Activated naive CD4-positive, alpha-beta T cell (primary cell): ENCODE data around the gene NAA10.
A peak's percentile ranks its signal among the peaks of the same experiment; 100 is the strongest.

Source experiments
- DNase-seq, 4 experiments: peaks; one replicate each; lab custom pipeline; 2025; lab: John Stamatoyannopoulos, UW

NAA10 gene

GRCh38 chrX:153966841-153967535 is 32.2 kb upstream of the NAA10 start:
- no peak for DNase-seq

GRCh38 chrX:153966283-153966688 is 31.4 kb upstream of the NAA10 start:
- DNase-seq = no peak

- DNase-seq = no peak
Measured at GRCh38 chrX:153965406-153965805, 30.6 kb upstream of the NAA10 start.

GRCh38 chrX:153964105-153964504 is 29.3 kb upstream of the NAA10 start:
- no peak for DNase-seq

- no peak for DNase-seq
Measured at GRCh38 chrX:153963546-153963945, 28.7 kb upstream of the NAA10 start.

DNA sequence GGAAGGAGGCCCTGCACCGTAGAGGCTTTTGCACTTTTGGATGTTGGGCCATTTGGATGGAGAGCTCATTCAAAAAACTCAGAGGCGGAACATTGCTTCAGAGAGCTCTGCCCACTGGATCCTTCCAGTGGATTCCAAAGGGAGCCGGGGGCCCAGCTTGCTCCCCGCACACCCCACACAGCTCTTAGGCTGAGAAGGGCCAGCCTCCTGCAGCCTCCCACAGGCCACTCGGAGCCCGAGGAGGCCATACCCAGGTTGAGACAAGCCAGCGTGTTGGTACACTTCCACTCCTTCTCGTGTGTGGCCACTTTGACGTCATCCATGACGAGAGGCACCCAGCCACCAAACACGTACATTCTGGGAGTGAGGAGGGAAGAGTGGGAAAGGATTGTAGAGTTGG is 26.5 kb upstream of the NAA10 start:
- no peak for DNase-seq

GRCh38 chrX:153960786-153961185 is 25.9 kb upstream of the NAA10 start:
- no peak for DNase-seq

DNA sequence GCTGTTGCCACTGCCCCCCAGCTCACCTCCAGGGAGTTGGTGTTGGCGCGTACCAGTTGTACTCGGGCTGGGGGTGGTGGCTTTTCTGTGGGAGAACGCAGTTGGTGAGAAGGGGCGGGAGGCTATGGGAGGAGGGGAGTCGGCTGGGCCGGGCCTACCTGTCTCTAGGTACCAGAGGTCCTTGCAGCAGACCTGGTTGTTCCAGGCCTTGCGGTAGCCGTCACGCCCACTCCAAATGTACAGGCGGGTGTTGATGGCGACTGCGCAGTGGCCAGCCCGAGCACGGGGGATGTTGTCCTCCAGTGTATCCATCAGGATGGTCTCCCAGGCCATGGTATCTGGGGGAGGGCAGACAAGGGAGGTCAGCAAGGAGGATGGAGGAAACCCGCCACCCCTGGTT is 25.2 kb upstream of the NAA10 start:
- no peak for DNase-seq

DNA sequence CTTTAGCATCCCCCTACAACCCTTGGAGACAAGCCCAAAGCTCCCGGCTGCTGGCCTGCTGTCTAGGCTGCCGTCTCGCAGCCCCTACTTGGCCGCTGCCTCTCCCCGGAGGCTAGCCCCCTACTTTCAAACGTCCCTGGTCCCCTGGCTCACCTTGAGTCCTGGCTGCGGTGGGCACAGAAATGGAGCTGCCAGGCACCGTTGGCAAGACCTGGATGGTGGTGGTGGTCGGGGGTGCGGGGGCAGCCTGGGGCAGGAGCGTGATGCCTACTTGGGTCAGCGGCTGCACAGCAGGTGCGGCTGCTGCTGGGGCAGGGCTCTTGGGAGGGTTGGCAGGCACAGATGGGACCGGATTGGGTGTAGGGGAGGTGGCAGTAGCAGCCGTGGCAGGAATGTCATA is 24.8 kb upstream of the NAA10 start:
- DNase-seq = no peak

DNA sequence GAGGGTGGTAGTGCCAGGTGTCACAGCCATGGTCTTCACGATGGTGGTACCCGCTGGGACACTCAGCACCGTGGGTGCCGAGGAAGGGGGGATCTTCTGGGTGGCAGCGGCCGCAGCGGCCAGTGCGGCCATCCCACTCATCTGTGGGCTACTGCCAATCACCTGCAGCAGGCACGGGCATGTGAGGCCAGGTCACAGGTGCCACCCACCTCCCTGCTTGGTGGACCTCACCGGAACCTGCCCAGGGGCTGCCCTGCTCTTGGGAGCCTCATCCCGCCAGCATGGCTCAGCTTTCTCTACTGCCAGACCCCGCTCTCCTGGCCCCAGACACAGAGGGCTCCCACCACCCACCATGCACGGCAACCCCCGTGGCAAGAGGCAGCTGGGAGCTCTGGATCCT is 23.8 kb upstream of the NAA10 start:
- no peak for DNase-seq

DNA sequence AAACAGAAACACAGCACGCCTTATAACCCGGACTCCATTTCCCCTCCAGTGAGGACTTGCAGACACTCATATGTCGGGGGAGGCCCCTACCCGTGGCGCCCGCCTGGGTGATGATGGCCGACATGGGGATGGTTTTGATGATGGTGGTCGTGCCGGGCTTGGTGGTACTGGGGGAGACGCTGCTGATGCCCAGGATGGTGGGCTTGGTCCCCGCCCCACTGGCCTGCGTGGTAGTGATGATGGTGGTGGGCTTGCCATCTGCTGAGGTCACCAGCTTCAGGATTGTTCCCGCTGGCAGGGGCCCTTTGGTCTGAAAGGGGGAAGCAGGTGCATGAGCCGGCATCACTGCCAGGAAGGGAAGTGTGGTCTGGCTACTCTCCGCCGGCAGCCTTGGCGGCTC is 22.4 kb upstream of the NAA10 start:
- DNase-seq = no peak

DNA sequence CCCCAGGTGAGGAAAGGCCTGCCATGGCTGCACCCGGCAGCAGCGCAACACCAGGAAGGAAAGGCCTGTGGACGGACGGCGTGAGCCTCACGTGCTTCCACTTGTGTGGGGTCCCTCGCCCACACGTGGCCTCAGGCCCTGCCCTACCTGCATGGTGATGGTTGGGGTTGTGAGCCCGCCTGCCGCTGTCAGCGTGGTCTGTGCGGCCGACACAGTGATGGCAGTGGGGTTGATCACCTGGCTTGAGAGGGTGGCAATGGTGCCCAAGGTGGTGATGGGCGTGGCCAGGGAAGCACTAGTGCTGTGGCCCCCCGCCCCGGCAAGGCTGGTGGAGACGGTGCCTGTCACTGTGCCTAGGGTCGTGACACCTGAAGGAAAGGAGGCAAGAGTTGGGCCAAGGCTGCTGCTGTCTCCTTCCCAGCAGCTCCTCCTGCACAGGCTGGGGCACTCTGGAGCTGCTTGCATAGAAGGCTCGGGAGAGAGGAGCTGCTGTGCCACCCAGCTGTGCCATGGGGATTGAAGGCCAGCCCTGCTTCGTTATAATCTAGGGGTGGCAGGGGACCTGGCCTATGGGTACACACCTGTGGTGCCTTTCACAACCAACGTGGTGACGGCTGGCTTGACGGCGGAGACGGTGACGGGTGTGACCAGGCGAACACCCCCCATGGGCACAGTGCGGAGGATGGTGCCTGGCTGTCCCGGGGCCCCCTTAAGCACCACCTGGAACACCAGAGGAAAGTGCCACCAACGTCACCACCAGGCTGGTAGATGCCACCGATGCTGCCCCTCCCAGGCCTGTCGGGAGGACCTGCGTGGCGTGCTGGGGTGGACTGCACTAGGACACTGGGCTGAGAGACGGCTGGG is 21.4 kb upstream of the NAA10 start:
- no peak for DNase-seq

DNA sequence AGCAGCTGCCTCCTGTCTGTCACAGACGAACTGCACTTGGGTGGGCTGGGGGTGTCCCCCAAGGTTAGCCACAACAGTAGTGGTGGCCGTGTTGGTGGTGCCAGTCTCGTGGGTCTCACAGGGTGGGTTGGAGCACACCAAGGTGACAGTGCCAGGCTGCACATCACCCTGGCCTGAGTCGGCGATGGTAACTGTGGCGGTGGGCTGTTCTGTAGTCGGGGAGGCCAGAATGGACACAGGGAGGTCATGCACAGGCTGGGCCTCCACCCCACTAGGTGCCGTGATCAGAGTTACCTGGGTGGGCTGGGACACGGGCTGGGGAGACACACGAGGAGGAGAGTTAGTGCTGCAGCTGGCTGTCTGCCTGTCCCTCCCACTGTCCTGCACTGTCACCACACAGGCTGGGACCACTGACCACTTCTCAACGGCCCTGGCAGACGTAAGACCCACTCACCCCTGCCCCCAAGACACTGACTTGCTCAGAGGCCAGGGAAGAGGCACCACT is 20.4 kb upstream of the NAA10 start:
- no peak for DNase-seq

GRCh38 chrX:153954558-153955227 is 19.9 kb upstream of the NAA10 start:
- no peak for DNase-seq

GRCh38 chrX:153953892-153954557 is 19.2 kb upstream of the NAA10 start:
- no peak for DNase-seq

DNA sequence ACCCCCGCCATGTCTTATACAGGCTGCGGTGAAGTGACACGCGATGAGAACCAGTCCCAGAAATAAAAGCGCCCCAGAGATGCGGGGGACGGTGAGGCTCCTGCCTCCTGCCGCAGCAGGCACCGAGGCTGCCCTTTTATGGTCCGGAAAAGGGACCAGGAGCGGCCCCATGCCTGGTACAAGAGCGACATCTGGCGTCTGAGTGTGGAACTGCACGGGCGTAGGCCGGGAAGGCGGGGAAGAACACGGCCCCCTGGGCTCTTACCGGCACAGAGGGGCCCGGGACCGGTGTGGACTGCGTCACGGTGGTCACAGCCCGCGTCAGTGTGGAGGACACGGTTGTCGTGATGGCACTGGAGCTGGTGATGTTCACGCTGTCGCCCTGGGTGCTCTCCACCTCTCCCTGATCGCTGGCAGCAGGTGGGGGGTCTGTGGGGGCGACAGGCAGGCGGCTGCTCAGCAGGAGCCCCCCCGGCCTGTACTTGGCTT is 18.5 kb upstream of the NAA10 start:
- peak in 3 of 4 experiments; percentile 71 to 78 (median 74) for DNase-seq

DNA sequence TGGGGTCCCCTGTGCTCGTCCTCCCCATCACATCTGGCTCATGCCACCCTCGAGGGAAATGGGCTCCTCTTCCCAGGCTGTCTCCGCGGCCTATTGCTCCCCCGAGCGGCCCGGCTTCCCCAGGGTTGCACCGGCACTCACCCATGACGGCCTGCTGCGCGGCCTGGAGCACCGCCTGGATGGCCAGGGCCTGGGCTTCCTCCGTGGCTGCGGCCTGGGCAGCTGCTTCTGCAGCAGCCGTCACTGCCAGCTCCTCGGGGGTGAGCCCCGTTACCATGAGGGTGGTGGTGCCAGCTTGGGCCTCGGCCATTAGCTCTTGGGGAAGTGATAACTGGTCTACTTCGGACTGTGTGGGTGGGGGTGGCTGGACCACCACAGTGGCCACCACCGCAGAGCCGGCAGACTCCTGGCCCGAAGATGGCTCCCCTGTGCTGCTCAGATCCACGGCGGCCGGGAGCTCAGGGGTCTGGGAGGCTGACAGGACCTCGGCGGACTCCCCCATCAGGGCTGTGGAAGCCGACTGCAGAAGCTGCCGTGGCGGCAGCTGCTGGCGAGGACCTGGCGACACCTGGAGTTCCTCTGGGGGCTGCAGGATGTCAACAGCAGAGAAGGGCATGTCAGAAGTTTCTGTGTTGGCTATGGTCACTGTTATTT is 17.7 kb upstream of the NAA10 start:
- no peak for DNase-seq

DNA sequence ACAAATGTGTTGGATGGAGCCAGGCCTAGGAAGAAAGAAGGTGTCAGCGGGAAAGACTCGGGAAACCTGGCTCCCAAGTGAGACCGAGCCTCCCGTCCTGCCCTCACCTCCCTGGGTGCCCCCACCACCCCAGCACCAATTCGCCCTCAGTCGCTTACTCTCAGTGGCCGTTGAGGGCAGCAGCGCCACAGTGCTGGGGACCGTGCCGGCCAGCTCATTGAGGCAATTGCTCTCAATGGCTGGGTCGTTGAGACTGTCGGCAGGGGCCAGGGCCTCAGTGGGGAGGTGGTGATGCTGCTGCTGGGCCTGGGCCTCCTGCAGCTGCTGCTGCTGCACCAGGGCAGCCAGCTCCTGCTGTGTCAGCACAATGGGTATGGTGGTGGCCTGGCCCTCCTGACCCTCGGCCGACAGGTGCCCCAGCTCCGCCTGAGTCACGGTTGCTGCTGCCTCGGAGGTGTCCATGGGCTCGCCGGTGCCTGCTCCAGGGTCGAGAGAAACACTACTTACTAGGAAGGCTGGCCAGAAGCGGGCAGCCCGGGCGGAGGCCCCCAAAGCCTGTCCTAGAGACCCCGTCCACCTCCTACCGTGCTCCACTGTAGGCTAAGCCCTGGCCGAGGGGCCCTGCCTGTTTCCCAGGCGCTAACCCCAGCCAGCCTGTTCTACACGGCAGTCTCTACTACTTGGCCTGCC is 17.0 kb upstream of the NAA10 start:
- DNase-seq = no peak

DNA sequence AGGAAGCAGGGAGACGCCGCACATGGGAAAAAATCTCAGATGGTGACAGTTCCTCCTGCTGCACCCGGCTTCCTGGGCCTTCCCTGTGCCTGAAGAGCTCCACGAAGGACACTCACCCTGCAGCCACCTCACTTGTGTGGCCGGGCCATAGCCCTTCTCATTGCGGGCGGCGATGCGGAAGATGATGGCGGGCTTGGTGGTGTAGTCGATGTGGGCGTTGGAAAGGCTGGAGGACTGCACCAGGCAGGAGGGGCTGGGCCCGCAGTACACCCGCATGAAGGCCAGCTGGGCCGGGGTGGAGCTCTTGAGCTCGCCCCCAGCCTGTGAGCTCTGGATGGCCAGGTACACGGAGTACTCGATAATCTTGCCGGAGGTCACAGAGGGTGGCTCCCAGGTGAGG is 15.3 kb upstream of the NAA10 start:
- no peak for DNase-seq

DNA sequence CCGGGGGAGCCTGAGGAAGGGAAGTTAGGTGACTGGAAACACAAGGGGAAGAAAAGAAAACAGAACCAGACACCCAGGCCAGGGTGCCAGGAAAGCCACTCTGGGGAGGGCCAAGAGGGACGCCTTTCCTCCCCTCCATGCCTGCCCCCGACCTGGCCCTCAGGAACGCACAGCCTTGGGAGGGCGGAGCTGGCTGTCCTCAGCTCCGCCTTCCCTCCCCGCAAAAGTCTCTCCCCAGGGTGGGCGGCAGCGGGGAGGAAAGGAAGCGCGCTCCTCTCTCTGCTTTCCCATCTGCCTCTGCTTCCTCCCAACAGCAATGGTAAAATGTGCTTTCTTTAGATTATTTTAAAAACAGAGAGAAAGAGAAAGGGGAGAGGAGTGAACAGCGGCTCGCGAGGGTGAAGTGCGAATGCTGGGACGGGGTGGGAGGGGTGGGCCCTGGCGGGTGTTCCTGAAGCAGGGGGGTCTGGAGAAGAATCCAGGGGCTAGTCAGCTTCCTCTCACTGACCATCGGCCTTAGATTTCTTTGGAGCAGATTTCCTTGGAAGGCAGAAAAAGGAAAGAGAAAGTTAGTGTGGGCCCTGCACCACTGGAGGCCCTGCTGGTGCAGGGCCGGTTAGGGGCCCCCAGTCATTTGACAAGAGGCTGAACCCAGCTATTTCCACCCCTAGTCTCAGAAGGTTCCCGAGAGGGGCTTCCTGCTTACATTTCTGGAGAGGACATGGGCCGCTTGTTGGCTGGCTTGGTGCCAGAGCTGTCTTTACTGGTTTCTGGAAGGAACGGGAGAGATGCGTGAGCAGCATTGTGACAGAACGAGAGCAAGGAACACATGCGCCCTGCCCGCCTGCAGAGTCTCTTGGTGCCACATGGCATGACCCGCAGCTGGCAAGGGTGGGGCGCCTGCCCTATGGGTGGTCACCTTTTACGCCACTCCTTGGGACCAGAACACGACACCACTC is 14.3 kb upstream of the NAA10 start:
- no peak for DNase-seq
